Liver (tissue), 3 donors: ENCODE results near the gene EHD4.

Source experiments
- CTCF ChIP-seq: fragments of 150-350 bp; IDR thresholded peaks from 2 replicates; pipeline ENCODE4 v1.5.1; 2017; ENCODE audit warnings: improper control_type of control experiment, low read depth, low read length; ENCODE audit not compliant: missing input control
- EGR1 ChIP-seq, 2 donors: IDR thresholded peaks; 2 replicates each; pipeline ENCODE4 v1.6.1; 2016 to 2018; ENCODE audit warnings: antibody characterized with exemption in 2 of 2, low read depth in 2 of 2
- FOXA1 ChIP-seq: IDR thresholded peaks from 2 replicates; pipeline ENCODE4 v1.6.1; 2016; ENCODE audit warnings: antibody characterized with exemption
- FOXA2 ChIP-seq: IDR thresholded peaks from 2 replicates; pipeline ENCODE4 v1.6.1; 2016; ENCODE audit warnings: antibody characterized with exemption
- GABPA ChIP-seq, 2 donors: IDR thresholded peaks in 1 of 2; conservative IDR thresholded peaks in 1 of 2; 2 replicates each; pipeline ENCODE4 v1.6.1; 2016; ENCODE audit warnings: antibody characterized with exemption in 2 of 2, mild to moderate bottlenecking in 1 of 2, moderate library complexity in 1 of 2
- JUND ChIP-seq, 2 donors: IDR thresholded peaks; 2 replicates each; pipeline ENCODE4 v1.6.1; 2016; ENCODE audit warnings: antibody characterized with exemption in 2 of 2
- RAD21 ChIP-seq, 2 donors: IDR thresholded peaks; 2 replicates each; pipeline ENCODE4 v1.6.1; 2016; ENCODE audit warnings: antibody characterized with exemption in 2 of 2, mild to moderate bottlenecking in 2 of 2
- REST ChIP-seq: IDR thresholded peaks from 2 replicates; pipeline ENCODE4 v1.6.1; 2016; ENCODE audit warnings: antibody characterized with exemption, mild to moderate bottlenecking
- RXRA ChIP-seq, 2 donors: IDR thresholded peaks; 2 replicates each; pipeline ENCODE4 v1.6.1; 2017 to 2018; ENCODE audit warnings: antibody characterized with exemption in 2 of 2, mild to moderate bottlenecking in 1 of 2
- SP1 ChIP-seq: IDR thresholded peaks from 2 replicates; pipeline ENCODE4 v1.6.1; 2018; ENCODE audit warnings: antibody characterized with exemption, mild to moderate bottlenecking
- TAF1 ChIP-seq: conservative IDR thresholded peaks from 2 replicates; pipeline ENCODE4 v1.6.1; 2016; ENCODE audit warnings: antibody characterized with exemption, mild to moderate bottlenecking
- YY1 ChIP-seq: IDR thresholded peaks from 2 replicates; pipeline ENCODE4 v1.6.1; 2016; ENCODE audit warnings: antibody characterized with exemption, mild to moderate bottlenecking
- ZBTB33 ChIP-seq: IDR thresholded peaks from 2 replicates; pipeline ENCODE4 v1.6.1; 2016; ENCODE audit warnings: antibody characterized with exemption
- TF ChIP-seq, protein P1 (sequence below): IDR thresholded peaks from 2 replicates; pipeline ENCODE4 v1.6.1; 2016; ENCODE audit warnings: antibody characterized with exemption
- donor health status: healthy.
- donor health status: healthy.

- TF ChIP-seq CTCF (no peak), ZBTB33 (no peak), YY1 (no peak), RXRA (IDR thresholded peaks at IDR 0.05) (no peak), JUND (IDR thresholded peaks at IDR 0.05) (no peak), TAF1 (no peak), EGR1 (IDR thresholded peaks at IDR 0.05; ENCODE audit: low read depth in 2 of 2) (no peak), REST (no peak), FOXA2 (no peak), SP1 (no peak), GABPA (IDR thresholded peaks at IDR 0.05 in 1 of 2, conservative IDR thresholded peaks at IDR 0.05 in 1 of 2) (no peak), RAD21 (IDR thresholded peaks at IDR 0.05) (no peak), FOXA1 (no peak)
- TF ChIP-seq, protein P1, sequence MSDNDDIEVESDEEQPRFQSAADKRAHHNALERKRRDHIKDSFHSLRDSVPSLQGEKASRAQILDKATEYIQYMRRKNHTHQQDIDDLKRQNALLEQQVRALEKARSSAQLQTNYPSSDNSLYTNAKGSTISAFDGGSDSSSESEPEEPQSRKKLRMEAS = no peak
These were observed 28.9 kb upstream of the EHD4 start for GRCh38 chr15:42001236-42001635.
